ENCODE data around the gene COPS2. TPM values are rescaled to one million over a fixed set of nuclear protein-coding genes. Genes with fewer than 3 reads are reported as not detected.
A peak's percentile ranks its signal among the peaks of the same experiment; 100 is the strongest.

COPS2 gene
- total RNA-seq, 1 experiment from 2014 or later, result 80.9 TPM

GRCh38 chr15:49152552-49153312 lies 2.7 kb downstream of the COPS2 start:
- Mint-ChIP-seq H3K27me3 (ENCODE audit: unreplicated experiment) (no peaks in the 10 kb centered on the region), H3K9me3 (ENCODE audit: low read depth, unreplicated experiment) (no peaks in the 10 kb centered on the region), H3K4me3 (ENCODE audit: low read depth, unreplicated experiment) (peak overlapping the region; percentile 51), H3K27ac (ENCODE audit: unreplicated experiment) (peak overlapping the region; percentile 20), H3K4me1 (ENCODE audit: low read depth, unreplicated experiment) (peaks cover 30% of the 10 kb centered on the region), H3K36me3 (ENCODE audit: insufficient read depth, unreplicated experiment) (peaks cover 22% of the 10 kb centered on the region)
- CTCF ChIA-PET, result interaction anchor here (1.2 kb wide), 1 partner anchor 17 kb away, joined by 5 read pairs; the partner anchor contains the start of gene GALK2
- no peak for DNase-seq
- no TSS peak for BruUV-seq (replicated peaks)
- intact Hi-C loops (cut with micrococcal nuclease; ENCODE audit: unreplicated experiment), result no loop called here
- TF ChIP-seq CTCF (IDR thresholded peaks at IDR 0.05; ENCODE audit: unreplicated experiment), result no peak

- TF ChIP-seq CTCF (IDR thresholded peaks at IDR 0.05; ENCODE audit: unreplicated experiment), result no peak
- intact Hi-C loops (cut with micrococcal nuclease; ENCODE audit: unreplicated experiment), result no loop called here
- Mint-ChIP-seq H3K4me3 (ENCODE audit: low read depth, unreplicated experiment) (no peak overlapping the region), H3K27ac (ENCODE audit: unreplicated experiment) (no peak overlapping the region), H3K4me1 (ENCODE audit: low read depth, unreplicated experiment) (peaks cover 34% of the 10 kb centered on the region), H3K9me3 (ENCODE audit: low read depth, unreplicated experiment) (no peaks in the 10 kb centered on the region), H3K27me3 (ENCODE audit: unreplicated experiment) (no peaks in the 10 kb centered on the region), H3K36me3 (ENCODE audit: insufficient read depth, unreplicated experiment) (peaks cover 22% of the 10 kb centered on the region)
- CTCF ChIA-PET, result interaction anchor here (0.7 to 1.2 kb wide), 2 partner anchors 18 to 645 kb away, joined by 5 read pairs; partner anchors contain the start of gene GALK2
- BruUV-seq (replicated peaks), result no TSS peak
- DNase-seq, result no peak
Observed at GRCh38 chr15:49151831-49152230, 3.6 kb downstream of the COPS2 start.

- H3K27ac Mint-ChIP-seq (ENCODE audit: unreplicated experiment), result no peak overlapping the region
- no peak overlapping the region for H3K4me3 Mint-ChIP-seq (ENCODE audit: low read depth, unreplicated experiment)
- H3K36me3 Mint-ChIP-seq (ENCODE audit: insufficient read depth, unreplicated experiment), result peaks cover 2% of the 10 kb centered on the region
- no peak for DNase-seq
- intact Hi-C loops (cut with micrococcal nuclease; ENCODE audit: unreplicated experiment), result loop anchor here (5.0 to 10.0 kb wide), 3 partner anchors 101 to 996 kb away; partner anchors contain the start of gene SECISBP2L
- H3K9me3 Mint-ChIP-seq (ENCODE audit: low read depth, unreplicated experiment), result no peaks in the 10 kb centered on the region
- H3K4me1 Mint-ChIP-seq (ENCODE audit: low read depth, unreplicated experiment), result peaks cover 38% of the 10 kb centered on the region
- CTCF ChIA-PET, result no interaction called here
- no peaks in the 10 kb centered on the region for H3K27me3 Mint-ChIP-seq (ENCODE audit: unreplicated experiment)
- BruUV-seq (replicated peaks), result no TSS peak
- no peak for TF ChIP-seq CTCF (IDR thresholded peaks at IDR 0.05; ENCODE audit: unreplicated experiment)
Observed at GRCh38 chr15:49148727-49149126, 6.7 kb downstream of the COPS2 start.

- no peak for DNase-seq
- Mint-ChIP-seq H3K9me3 (ENCODE audit: low read depth, unreplicated experiment) (no peaks in the 10 kb centered on the region), H3K4me3 (ENCODE audit: low read depth, unreplicated experiment) (no peak overlapping the region), H3K27ac (ENCODE audit: unreplicated experiment) (no peak overlapping the region), H3K27me3 (ENCODE audit: unreplicated experiment) (no peaks in the 10 kb centered on the region), H3K36me3 (ENCODE audit: insufficient read depth, unreplicated experiment) (peaks cover 5% of the 10 kb centered on the region), H3K4me1 (ENCODE audit: low read depth, unreplicated experiment) (peaks cover 33% of the 10 kb centered on the region)
- intact Hi-C loops (cut with micrococcal nuclease; ENCODE audit: unreplicated experiment), result loop anchor here (5.0 to 10.0 kb wide), 3 partner anchors 101 to 997 kb away; partner anchors contain the start of gene SECISBP2L
- no TSS peak for BruUV-seq (replicated peaks)
- CTCF ChIA-PET, result no interaction called here
- no peak for TF ChIP-seq CTCF (IDR thresholded peaks at IDR 0.05; ENCODE audit: unreplicated experiment)
Observed at GRCh38 chr15:49148298-49148697, 7.1 kb downstream of the COPS2 start.

Data from Calu3 (cell line).